CD14-positive monocyte (primary cell): Measurements from ENCODE around the gene TOR1AIP2. TPM values are rescaled to one million over a fixed set of nuclear protein-coding genes. Genes with fewer than 3 reads are reported as not detected.

Experiments
- DNase-seq, 3 donors: peaks; one replicate each; pipeline ENCODE4 v3.0.0-alpha.2; 2011 to 2022
- H2AFZ ChIP-seq: 2 replicates; pipeline ENCODE4 v1.6.0; 2012; ENCODE audit warnings: mild to moderate bottlenecking, low read depth, low read length, inconsistent platforms; ENCODE audit not compliant: insufficient read depth, poor library complexity, severe bottlenecking
- H3K27ac ChIP-seq, 2 donors: 1 replicate in 1 of 2; 2 replicates in 1 of 2; pipeline ENCODE4 v1.5.1; 2012 to 2013; ENCODE audit warnings: low read length in 2 of 2, control low read depth in 1 of 2, inconsistent platforms in 1 of 2, low read depth in 1 of 2, mild to moderate bottlenecking in 1 of 2
- H3K27me3 ChIP-seq, 2 donors: one replicate each; pipeline versions ENCODE4 v1.6.0 to v1.6.1; 2011 to 2013; ENCODE audit warnings: low read length in 2 of 2; ENCODE audit not compliant: control insufficient read depth in 2 of 2, insufficient read depth in 2 of 2
- H3K36me3 ChIP-seq, 2 donors: replicated peaks in 1 of 2; 1 replicate in 1 of 2; 2 replicates in 1 of 2; pipeline versions ENCODE4 v1.5.1 to v1.6.1; 2012 to 2013; ENCODE audit warnings: low read length in 2 of 2, control low read depth in 1 of 2, inconsistent platforms in 1 of 2, mild to moderate bottlenecking in 1 of 2; ENCODE audit not compliant: insufficient read depth in 2 of 2, control insufficient read depth in 1 of 2
- H3K4me1 ChIP-seq, 2 donors: 1 replicate in 1 of 2; 2 replicates in 1 of 2; pipeline versions ENCODE4 v1.5.1 to v1.6.1; 2012 to 2013; ENCODE audit warnings: low read length in 2 of 2, control low read depth in 1 of 2, inconsistent platforms in 1 of 2, mild to moderate bottlenecking in 1 of 2, moderate library complexity in 1 of 2; ENCODE audit not compliant: insufficient read depth in 2 of 2, control insufficient read depth in 1 of 2
- H3K4me2 ChIP-seq: replicated peaks from 2 replicates; pipeline ENCODE3; 2012; ENCODE audit warnings: low read length, moderate library complexity, mild to moderate bottlenecking; ENCODE audit not compliant: poor library complexity, severe bottlenecking; ENCODE audit errors: extremely low read depth
- H3K4me3 ChIP-seq, 3 experiments: fragments of 200-600 bp in 1 of 3; sonication (generic) in 1 of 3; replicated peaks in 1 of 3; 1 replicate in 2 of 3; 2 replicates in 1 of 3; pipeline ENCODE4 v1.5.1; 2011 to 2013; ENCODE audit warnings: low read length in 3 of 3, mild to moderate bottlenecking in 3 of 3, control low read depth in 2 of 3, low read depth in 2 of 3, inconsistent platforms in 1 of 3, moderate library complexity in 1 of 3
- H3K79me2 ChIP-seq: 2 replicates; pipeline ENCODE4 v1.6.0; 2012; ENCODE audit warnings: mild to moderate bottlenecking, control low read depth, inconsistent platforms, low read length, moderate library complexity; ENCODE audit not compliant: insufficient read depth
- H3K9ac ChIP-seq: 2 replicates; pipeline ENCODE4 v1.6.0; 2017; ENCODE audit warnings: low read length, mild to moderate bottlenecking; ENCODE audit not compliant: insufficient read depth, poor library complexity, severe bottlenecking
- H3K9me3 ChIP-seq, 2 donors: replicated peaks in 1 of 2; 1 replicate in 1 of 2; 2 replicates in 1 of 2; pipeline versions ENCODE4 v1.5.1 to v1.6.1; 2012 to 2013; ENCODE audit warnings: low read length in 2 of 2, control low read depth in 1 of 2; ENCODE audit not compliant: control insufficient read depth in 1 of 2, insufficient read depth in 1 of 2
- H4K20me1 ChIP-seq: 2 replicates; pipeline ENCODE4 v1.6.0; 2012; ENCODE audit warnings: mild to moderate bottlenecking, low read length, control low read depth, moderate library complexity; ENCODE audit not compliant: insufficient read depth
- H3K27ac Mint-ChIP-seq, 7 donors: one replicate each; pipeline ENCODE4 v1.8.0; 2020; ENCODE audit warnings: mild to moderate bottlenecking in 7 of 7, mixed read lengths in 7 of 7, moderate library complexity in 6 of 7, inconsistent platforms in 2 of 7
- H3K27me3 Mint-ChIP-seq, 3 donors: one replicate each; pipeline ENCODE4 v1.8.0; 2021 to 2022; ENCODE audit warnings: low read depth in 3 of 3, mild to moderate bottlenecking in 3 of 3, mixed read lengths in 3 of 3, moderate library complexity in 3 of 3, inconsistent platforms in 1 of 3
- H3K36me3 Mint-ChIP-seq, 2 donors: one replicate each; pipeline ENCODE4 v1.8.0; 2020; ENCODE audit warnings: mixed read lengths in 2 of 2, inconsistent platforms in 1 of 2, mild to moderate bottlenecking in 1 of 2
- H3K4me1 Mint-ChIP-seq: one replicate; pipeline ENCODE4 v1.8.0; 2020; ENCODE audit warnings: mild to moderate bottlenecking, mixed read lengths
- H3K4me3 Mint-ChIP-seq, 2 donors: one replicate each; pipeline ENCODE4 v1.8.0; 2020; ENCODE audit warnings: mild to moderate bottlenecking in 2 of 2, mixed read lengths in 2 of 2, moderate library complexity in 1 of 2
- H3K9me3 Mint-ChIP-seq, 7 donors: one replicate each; pipeline ENCODE4 v1.8.0; 2020 to 2022; ENCODE audit warnings: mixed read lengths in 7 of 7, mild to moderate bottlenecking in 6 of 7, moderate library complexity in 6 of 7, inconsistent platforms in 2 of 7
- CTCF ChIP-seq: fragments of 200-600 bp; IDR thresholded peaks from one replicate; pipeline ENCODE4 v1.8.0; 2022; ENCODE audit warnings: antibody characterized with exemption, mild to moderate bottlenecking
- WGBS: methylation state at CpG from one replicate; pipeline ENCODE4 v1.1.5; 2013; ENCODE audit warnings: missing lambda C conversion rate; ENCODE audit not compliant: insufficient coverage; 5-methylcytosine and 5-hydroxymethylcytosine counted together
- intact Hi-C, 2 donors: fragments of 100-400 bp; cut with micrococcal nuclease; formaldehyde crosslinking; loops; one replicate each; pipeline versions ENCODE4 v1.15.0 to v1.15.1; 2023
- polyA plus RNA-seq, 3 donors: library from polyadenylated mRNA; depleted of rRNA in 1 of 3; unstranded in 2 of 3; stranded (reverse) in 1 of 3; fragments of 300-500 nt in 2 of 3; fragments of >200 nt in 1 of 3; fragmentation: Illumina TruSeq in 2 of 3; gene quantifications; 1 replicate in 2 of 3; 2 replicates in 1 of 3; pipeline ENCODE4 v1.2.3, GENCODE V29; 2012 to 2021

The TOR1AIP2 gene
- polyA plus RNA-seq, 3 donors, result 9.9 to 21.5 (median 20.5) TPM

- H3K27me3 ChIP-seq, result no peaks in the 10 kb centered on the region
- H3K9me3 ChIP-seq, result no peaks in the 10 kb centered on the region
- TF ChIP-seq CTCF, result no peak
- no peak overlapping the region for H2AFZ ChIP-seq
- H3K4me2 ChIP-seq, result no peak overlapping the region
- peaks cover 40 to 92% of the 10 kb centered on the region in 2 donors for H3K36me3 ChIP-seq
- H3K27ac Mint-ChIP-seq, result no peak overlapping the region
- no peaks in the 10 kb centered on the region for H3K4me1 ChIP-seq
- H3K4me1 Mint-ChIP-seq, result peaks cover 4% of the 10 kb centered on the region
- no peaks in the 10 kb centered on the region for H3K9me3 Mint-ChIP-seq
- DNase-seq, result no peak
- no peak overlapping the region for H3K27ac ChIP-seq
- no peak overlapping the region for H3K4me3 Mint-ChIP-seq
- peaks cover 58% of the 10 kb centered on the region for H4K20me1 ChIP-seq
- no peak overlapping the region for H3K9ac ChIP-seq
- WGBS, result 100% methylated on average over 5 of the region's 6 CpGs
- H3K79me2 ChIP-seq, result peaks cover 47% of the 10 kb centered on the region
- peaks cover 0 to 3% (median 0%) of the 10 kb centered on the region in 3 donors for H3K27me3 Mint-ChIP-seq
- peaks cover 55 to 81% of the 10 kb centered on the region in 2 donors for H3K36me3 Mint-ChIP-seq
- H3K4me3 ChIP-seq, result no peak overlapping the region
- intact Hi-C loops, result no loop called here
Observed at GRCh38 chr1:179865377-179865776, 12.2 kb downstream of the TOR1AIP2 start.

- Histone ChIP-seq H3K79me2 (peaks cover 7% of the 10 kb centered on the region), H3K4me1 (peaks cover 12 to 20% of the 10 kb centered on the region in 2 donors), H3K27ac (no peak overlapping the region), H3K9me3 (no peaks in the 10 kb centered on the region), H2AFZ (no peak overlapping the region), H4K20me1 (peaks cover 19% of the 10 kb centered on the region), H3K4me3 (no peak overlapping the region), H3K4me2 (no peak overlapping the region), H3K27me3 (no peaks in the 10 kb centered on the region), H3K36me3 (peaks cover 29 to 49% of the 10 kb centered on the region in 2 donors), H3K9ac (no peak overlapping the region)
- Mint-ChIP-seq H3K27me3 (no peaks in the 10 kb centered on the region), H3K27ac (peak overlapping the region in 4 of 7 donors; percentile 14 to 87 (median 26)), H3K4me1 (peaks cover 18% of the 10 kb centered on the region), H3K4me3 (no peak overlapping the region), H3K36me3 (peaks cover 44 to 59% of the 10 kb centered on the region in 2 donors), H3K9me3 (no peaks in the 10 kb centered on the region)
- no peak for TF ChIP-seq CTCF
- 94% methylated on average over 2 of the region's 3 CpGs for WGBS
- intact Hi-C loops, result no loop called here
- no peak for DNase-seq
Observed at GRCh38 chr1:179860652-179861051, 17.0 kb downstream of the TOR1AIP2 start.
